Right lobe of liver (tissue), 6 donors: Measurements from ENCODE around the gene MEMO1. TPM values are rescaled to one million over a fixed set of nuclear protein-coding genes. Genes with fewer than 3 reads are reported as not detected.
A peak's percentile ranks its signal among the peaks of the same experiment; 100 is the strongest.
"Not testable (repeated sequence)": the region's sequence is repeated elsewhere in the genome, so short reads cannot be mapped to it uniquely, and the experiment has no call there.

ENCODE experiments used
- ATAC-seq, 4 donors: fragments of 200-7000 bp; cut with Tn5 transposase; one replicate each; pipeline ENCODE4 v1.9.1; 2020; ENCODE audit warnings: mild to moderate bottlenecking in 4 of 4, moderate library complexity in 4 of 4
- DNase-seq, 3 donors: peaks; one replicate each; pipeline ENCODE4 v3.0.0-alpha.2; 2020
- H3K27ac ChIP-seq, 3 donors: fragments of 200-600 bp; one replicate each; pipeline ENCODE4 v1.8.0; 2022
- H3K27me3 ChIP-seq, 2 donors: fragments of 200-600 bp; one replicate each; pipeline ENCODE4 v1.8.0; 2022
- H3K36me3 ChIP-seq, 4 donors: fragments of 200-600 bp; sonication (generic) in 1 of 4; one replicate each; pipeline versions ENCODE4 v1.5.1 to v1.8.0; 2017 to 2022; ENCODE audit warnings: control low read depth in 1 of 4
- H3K4me1 ChIP-seq, 4 donors: fragments of 200-600 bp; sonication (generic) in 1 of 4; one replicate each; pipeline versions ENCODE4 v1.5.1 to v1.8.0; 2017 to 2022; ENCODE audit warnings: control low read depth in 1 of 4
- H3K4me3 ChIP-seq, 3 donors: fragments of 200-600 bp; one replicate each; pipeline ENCODE4 v1.8.0; 2022
- H3K9me3 ChIP-seq, 4 donors: fragments of 200-600 bp; sonication (generic) in 1 of 4; one replicate each; pipeline versions ENCODE4 v1.5.1 to v1.8.0; 2017 to 2022; ENCODE audit warnings: control low read depth in 1 of 4
- CTCF ChIP-seq, 4 donors: fragments of 200-600 bp in 3 of 4; fragments of 450-650 bp in 1 of 4; IDR thresholded peaks; one replicate each; pipeline versions ENCODE4 v1.5.1 to v1.8.0; 2016 to 2022; ENCODE audit warnings: antibody characterized with exemption in 4 of 4, mild to moderate bottlenecking in 2 of 4
- POLR2A ChIP-seq: fragments of 450-650 bp; IDR thresholded peaks from one replicate; pipeline ENCODE4 v1.6.1; 2017; ENCODE audit warnings: antibody characterized with exemption, mild to moderate bottlenecking
- WGBS: methylation state at CpG from one replicate; pipeline ENCODE4 v1.1.6; 2018; ENCODE audit warnings: low coverage, low lambda C conversion rate; ENCODE audit not compliant: insufficient coverage; ENCODE audit errors: missing lambda C conversion rate; 5-methylcytosine and 5-hydroxymethylcytosine counted together
- intact Hi-C, 2 donors: fragments of 100-400 bp; cut with DNase I; formaldehyde crosslinking; loops; one replicate each; pipeline versions ENCODE4 v1.11.2 to v1.14.1; 2022
- total RNA-seq, 6 experiments: library from RNA; depleted of rRNA in 2 of 6; stranded (reverse); fragments of >200 nt in 2 of 6; fragmentation: NEBNext Ultra II Directional in 3 of 6; extraction: Animal tissue kit (Norgen Biotek cat#: 25700) in 3 of 6; gene quantifications; one replicate each; pipeline versions ENCODE4 v1.1.0 to v1.2.4, GENCODE V29; 2016 to 2023
- donor health status: DM: no; HTN: yes; CAD: no.
- donor health status: DM: no; HTN: no; CAD: no.
- donor health status: DM: no; HTN: no; CAD: no.
- donor health status: DM: no; HTN: yes; CAD: no.
- donor health status: DM: no; HTN: yes; CAD: no.

Gene MEMO1
- total RNA-seq, 6 experiments from 2014 or later = 19.6 to 28.0 (median 23.2) TPM

GRCh38 chr2:31956312-31956711 lies 54.5 kb downstream of the MEMO1 start:
- ATAC-seq = peak in 1 of 4 donors; percentile 20

GRCh38 chr2:31953095-31953494 lies 57.7 kb downstream of the MEMO1 start:
- ATAC-seq, H3K36me3 ChIP-seq, H3K27me3 ChIP-seq, DNase-seq, H3K4me1 ChIP-seq, H3K27ac ChIP-seq, intact Hi-C loops, H3K9me3 ChIP-seq, H3K4me3 ChIP-seq: not testable (repeated sequence)
- 97% methylated on average over 8 of the region's 9 CpGs for WGBS

More at GRCh38 chr2:31956312-31956711, 54.5 kb downstream of the MEMO1 start:
- 81% methylated on average over 1 of the region's 1 CpG for WGBS
- Histone ChIP-seq H3K27me3 (no peaks in the 10 kb centered on the region), H3K4me3 (no peak overlapping the region), H3K4me1 (no peaks in the 10 kb centered on the region), H3K27ac (no peak overlapping the region), H3K36me3 (no peaks in the 10 kb centered on the region), H3K9me3 (no peaks in the 10 kb centered on the region)
- TF ChIP-seq CTCF (IDR thresholded peaks at IDR 0.05) = no peak
- TF ChIP-seq POLR2A = no peak
- intact Hi-C loops = no loop called here
- DNase-seq = no peak

GRCh38 chr2:31950946-31951562 lies 59.8 kb downstream of the MEMO1 start:
- TF ChIP-seq POLR2A = no peak
- no peak for TF ChIP-seq CTCF (IDR thresholded peaks at IDR 0.05)
- Histone ChIP-seq H3K36me3 (no peaks in the 10 kb centered on the region), H3K9me3 (no peaks in the 10 kb centered on the region), H3K4me1 (no peaks in the 10 kb centered on the region), H3K4me3 (no peak overlapping the region), H3K27ac (no peak overlapping the region), H3K27me3 (no peaks in the 10 kb centered on the region)
- WGBS = 86% methylated on average over 4 of the region's 4 CpGs
- ATAC-seq (no peak), DNase-seq (no peak)
- intact Hi-C loops = no loop called here

- Histone ChIP-seq H3K27ac (no peak overlapping the region), H3K27me3 (no peaks in the 10 kb centered on the region), H3K4me3 (no peak overlapping the region), H3K36me3 (no peaks in the 10 kb centered on the region), H3K9me3 (no peaks in the 10 kb centered on the region), H3K4me1 (no peaks in the 10 kb centered on the region)
- intact Hi-C loops = no loop called here
- ATAC-seq (no peak), DNase-seq (no peak)
- no peak for TF ChIP-seq CTCF (IDR thresholded peaks at IDR 0.05)
- TF ChIP-seq POLR2A = no peak
- whole genome bisulfite sequencing = 90% methylated on average over 2 of the region's 2 CpGs
These were observed 62.9 kb downstream of the MEMO1 start for GRCh38 chr2:31947871-31948270.

GRCh38 chr2:31946838-31947237 lies 64.0 kb downstream of the MEMO1 start:
- no peak for TF ChIP-seq CTCF (IDR thresholded peaks at IDR 0.05)
- no peak for TF ChIP-seq POLR2A
- ATAC-seq = no peak
- no peak for DNase-seq
- no peak overlapping the region for H3K4me3 ChIP-seq
- no peak overlapping the region for H3K27ac ChIP-seq
- H3K4me1 ChIP-seq = no peaks in the 10 kb centered on the region
- no peaks in the 10 kb centered on the region for H3K27me3 ChIP-seq
- intact Hi-C loops = no loop called here
- no peaks in the 10 kb centered on the region for H3K9me3 ChIP-seq
- 79% methylated on average over 4 of the region's 4 CpGs for WGBS
- no peaks in the 10 kb centered on the region for H3K36me3 ChIP-seq
